HG02852 (cell line): ENCODE measurements around the gene PPFIA3.

ENCODE experiments used
- ATAC-seq: cut with Tn5 transposase; IDR thresholded peaks from one replicate; pipeline ENCODE4 v1.9.1; 2021; ENCODE audit warnings: mild to moderate bottlenecking, moderate library complexity; ENCODE audit not compliant: unreplicated experiment

The PPFIA3 gene

GRCh38 chr19:49148784-49149651 is 29.7 kb downstream of the PPFIA3 start:
- ATAC-seq, result no peak

- no peak for ATAC-seq
Observed at GRCh38 chr19:49149652-49150105, 30.3 kb downstream of the PPFIA3 start.

DNA sequence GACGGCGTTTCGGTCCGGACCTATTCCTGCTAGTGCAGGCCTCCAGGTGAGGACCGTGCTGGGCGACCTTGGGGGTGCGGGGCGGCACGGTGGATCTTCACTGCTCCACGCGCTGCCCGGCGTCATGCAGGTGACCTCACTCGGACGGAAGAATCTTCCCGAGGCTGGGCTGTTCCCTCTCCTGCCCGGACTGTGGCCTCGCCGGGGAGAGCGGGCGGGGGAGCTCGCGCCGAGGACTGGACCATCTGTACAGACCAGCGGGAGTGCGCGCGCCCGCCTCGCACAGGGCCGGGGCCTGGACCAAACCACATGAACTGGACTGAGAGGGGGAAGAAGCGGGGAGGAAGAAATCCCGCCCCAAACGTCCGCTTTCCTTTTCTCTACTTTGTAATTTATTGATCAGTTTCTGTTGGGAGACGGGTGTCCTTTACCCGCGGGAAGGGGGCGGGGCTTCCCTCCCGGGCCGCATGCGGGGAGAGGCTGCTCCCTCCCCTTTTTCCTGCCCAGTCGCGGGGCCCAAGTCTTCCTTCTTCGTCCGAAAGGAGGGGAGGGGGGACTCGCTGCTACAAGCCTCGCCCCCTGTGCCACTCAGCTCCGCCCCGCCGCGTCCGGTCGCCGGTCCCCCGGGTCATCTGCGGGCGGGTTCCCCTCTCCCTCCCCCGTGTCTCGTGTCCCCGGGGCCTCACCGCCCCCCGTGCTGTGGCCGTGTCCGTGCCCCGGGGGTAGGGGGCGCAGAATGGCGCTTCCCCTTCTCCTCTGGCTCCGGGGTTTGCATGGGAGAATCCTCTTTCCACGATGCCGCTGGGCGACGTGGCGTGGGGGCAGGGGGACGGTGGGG is 31.0 kb downstream of the PPFIA3 start:
- no peak for ATAC-seq

DNA sequence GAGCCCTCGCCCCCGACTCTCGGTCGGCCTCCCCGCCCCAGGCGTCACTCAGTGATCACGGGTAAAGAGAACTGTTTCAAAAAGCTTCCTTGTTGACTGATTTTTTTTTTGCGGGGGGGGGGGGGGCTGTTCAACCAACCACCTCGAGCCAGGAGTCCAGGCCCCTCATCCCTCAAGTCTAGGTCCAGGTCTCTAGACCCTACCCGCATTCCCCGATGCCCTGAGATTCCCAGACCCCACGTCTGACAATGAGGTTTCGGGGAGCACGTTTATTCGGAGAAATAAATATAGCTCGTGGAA is 31.6 kb downstream of the PPFIA3 start:
- no peak for ATAC-seq

DNA sequence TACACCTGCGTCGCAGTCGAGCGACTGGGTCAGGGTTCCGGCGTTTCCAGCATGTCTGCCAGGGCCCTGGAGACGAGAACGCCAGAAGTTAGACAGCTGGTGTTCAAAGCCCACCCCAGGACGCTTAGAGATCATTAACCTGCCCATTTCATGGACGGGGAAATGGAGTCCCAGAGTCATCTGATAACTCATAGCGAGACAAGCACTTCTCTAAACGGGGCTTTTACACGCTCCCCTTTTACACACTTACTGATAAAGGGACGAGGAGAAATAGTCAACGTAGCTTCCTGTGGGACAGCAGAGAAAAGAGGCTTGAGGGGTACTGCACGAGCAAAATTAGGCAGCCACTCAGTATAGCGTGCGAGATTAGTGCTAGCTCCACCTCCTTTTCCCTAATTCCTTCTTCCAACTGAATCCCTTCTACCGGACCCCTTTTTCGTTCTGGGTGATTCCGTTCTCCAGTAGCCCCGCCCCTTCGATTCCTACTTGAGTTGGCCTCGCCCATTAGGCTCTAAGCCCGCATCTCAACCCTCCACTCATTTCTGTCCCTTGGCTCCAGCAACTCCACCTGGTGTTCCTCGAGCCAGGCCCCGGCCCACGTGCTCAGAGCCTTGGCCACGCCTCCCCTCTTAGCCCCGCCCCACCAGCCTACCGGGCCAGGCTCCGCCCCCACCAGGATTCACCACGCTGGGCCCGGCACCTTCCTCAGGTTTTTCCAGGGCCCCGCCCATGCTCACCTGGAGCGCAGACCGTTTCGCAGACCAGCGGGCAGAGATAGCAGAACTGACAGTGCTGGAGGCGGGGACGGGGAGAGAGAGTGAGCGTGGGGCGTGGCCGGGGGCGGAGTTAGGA is 32.1 kb downstream of the PPFIA3 start:
- ATAC-seq, result no peak

DNA sequence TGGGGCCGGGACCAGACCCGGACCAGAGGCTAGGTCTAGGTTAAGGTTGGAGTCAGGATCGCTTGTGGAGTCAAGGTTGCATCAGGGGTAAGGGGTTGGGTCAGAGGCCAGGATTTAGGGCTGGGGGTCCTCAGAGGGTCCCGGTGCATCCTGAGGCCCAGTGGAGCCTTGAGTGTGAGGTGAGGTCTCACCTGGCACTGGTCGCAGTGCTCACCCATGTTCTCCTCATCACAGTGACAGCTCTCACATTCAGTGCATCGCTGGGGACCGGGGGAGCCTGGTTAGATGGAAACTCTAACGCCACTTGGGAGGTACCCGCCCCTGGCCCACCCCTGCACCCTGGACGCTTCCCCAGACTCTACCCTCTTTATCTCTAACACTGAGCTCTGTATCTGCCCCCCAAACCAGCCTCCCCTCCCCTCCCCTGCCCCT is 32.8 kb downstream of the PPFIA3 start:
- no peak for ATAC-seq

GRCh38 chr19:49153167-49153809 is 33.9 kb downstream of the PPFIA3 start:
- ATAC-seq, result no peak

DNA sequence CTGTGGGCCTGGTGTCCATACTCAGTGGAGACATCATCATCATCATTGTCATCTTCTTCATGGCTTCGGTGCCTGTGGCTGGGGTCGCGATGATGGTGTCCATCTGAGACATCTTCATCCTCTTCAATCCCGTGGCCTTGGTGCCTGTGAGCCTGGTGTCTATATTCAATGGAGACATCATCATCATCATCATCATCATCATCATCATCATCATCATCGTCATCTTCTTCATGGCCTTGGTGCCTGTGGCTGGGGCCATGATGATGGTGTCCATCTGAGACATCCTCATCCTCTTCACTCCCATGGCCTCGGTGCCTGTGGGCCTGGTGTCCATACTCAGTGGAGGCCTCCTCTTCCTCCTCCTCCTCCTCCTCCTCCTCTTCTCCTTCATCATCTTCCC is 34.9 kb downstream of the PPFIA3 start:
- ATAC-seq, result no peak

GRCh38 chr19:49155005-49155819 is 35.9 kb downstream of the PPFIA3 start, which contains the start of gene HRC:
TSS of gene HRC (minus strand) at chr19:49155396. CDS start at chr19:49155237, 159 bp downstream.
- ATAC-seq, result no peak

DNA sequence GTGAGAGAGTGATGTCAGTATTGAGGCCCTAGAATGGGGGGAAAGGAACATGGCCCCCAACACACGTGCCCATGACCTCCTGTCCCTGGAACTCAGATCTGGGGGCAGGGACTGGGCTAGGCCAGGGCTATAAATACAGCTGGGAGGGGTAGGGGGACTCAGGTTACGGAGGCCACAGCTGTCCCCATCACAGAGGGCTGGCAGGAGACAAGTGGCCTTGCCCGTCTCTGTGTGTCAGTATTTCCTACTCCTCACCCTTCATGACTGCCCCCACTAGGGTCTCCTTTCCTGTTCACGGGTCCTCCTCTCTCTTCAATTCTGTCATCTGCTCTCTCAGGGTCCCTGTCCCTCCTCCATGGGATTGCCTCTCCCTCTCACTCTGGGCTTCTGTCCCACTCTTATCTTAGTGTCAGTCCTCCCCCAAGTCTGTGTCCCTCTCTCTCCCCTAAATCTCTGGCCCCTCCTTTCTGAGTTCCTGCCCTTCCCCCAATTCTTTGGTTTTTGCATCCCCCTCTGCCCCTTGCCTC is 36.5 kb downstream of the PPFIA3 start:
- no peak for ATAC-seq

DNA sequence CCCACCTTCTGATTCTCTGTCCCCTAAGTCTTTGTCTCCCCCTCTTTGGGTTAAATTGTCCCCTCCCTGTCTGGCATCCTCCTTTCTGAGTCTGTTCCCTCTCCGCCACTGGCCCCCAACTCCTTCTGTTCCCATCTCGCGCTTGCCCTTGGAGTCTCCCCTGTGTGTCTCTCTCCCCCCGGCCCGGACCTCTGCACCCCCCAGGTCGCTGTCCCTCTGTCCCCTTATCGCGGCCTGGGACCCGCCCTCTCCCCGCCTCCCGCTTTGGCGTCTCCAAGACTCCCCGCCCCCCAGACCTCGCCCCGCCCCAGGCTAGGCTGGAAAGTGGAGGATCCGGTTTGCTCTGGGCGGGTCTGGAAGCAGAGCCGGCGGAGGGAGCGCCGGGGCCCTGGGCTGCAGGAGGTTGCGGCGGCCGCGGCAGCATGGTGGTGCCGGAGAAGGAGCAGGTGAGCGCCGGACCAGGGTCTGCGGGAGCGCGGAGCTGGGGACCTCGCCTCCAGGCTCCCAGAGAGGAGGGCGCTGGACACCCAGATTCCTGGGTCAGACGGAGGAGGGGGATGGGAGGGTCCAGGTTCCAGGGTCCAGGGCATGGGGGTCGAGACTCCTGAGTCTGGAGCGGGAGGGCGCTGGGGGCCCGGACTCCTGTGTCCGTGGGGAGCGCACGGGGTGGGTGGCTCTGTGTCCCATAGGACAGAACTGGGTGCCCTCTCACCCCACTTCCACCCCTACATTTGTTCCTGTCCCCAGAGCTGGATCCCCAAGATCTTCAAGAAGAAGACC is 38.3 kb downstream of the PPFIA3 start, which contains the start of gene TRPM4:
Gene TRPM4 (plus strand): TSS at position 348 of the 780 bp plus-strand sequence. CDS start 75 bp downstream, at position 423.
- no peak for ATAC-seq

GRCh38 chr19:49160450-49161189 is 41.3 kb downstream of the PPFIA3 start:
- ATAC-seq, result no peak

DNA sequence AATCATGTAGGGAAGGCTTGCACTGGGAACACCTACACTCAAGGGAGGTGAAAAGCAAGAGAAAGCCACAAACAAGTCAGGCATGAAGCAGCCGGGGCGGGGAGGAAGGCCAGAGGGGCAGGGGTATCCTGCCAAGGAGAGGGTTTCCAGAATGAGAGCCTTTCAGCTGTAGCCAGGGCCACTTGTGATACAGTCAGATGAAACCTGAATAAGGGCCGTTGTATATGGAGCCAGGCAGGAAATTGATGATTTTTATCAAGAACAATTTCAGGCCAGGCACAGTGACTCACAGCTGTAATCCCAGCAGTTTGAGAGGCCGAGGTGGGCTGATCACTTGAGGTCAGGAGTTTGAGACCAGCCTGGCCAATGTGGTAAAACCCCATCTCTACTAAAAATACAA is 42.6 kb downstream of the PPFIA3 start:
- ATAC-seq, result no peak

DNA sequence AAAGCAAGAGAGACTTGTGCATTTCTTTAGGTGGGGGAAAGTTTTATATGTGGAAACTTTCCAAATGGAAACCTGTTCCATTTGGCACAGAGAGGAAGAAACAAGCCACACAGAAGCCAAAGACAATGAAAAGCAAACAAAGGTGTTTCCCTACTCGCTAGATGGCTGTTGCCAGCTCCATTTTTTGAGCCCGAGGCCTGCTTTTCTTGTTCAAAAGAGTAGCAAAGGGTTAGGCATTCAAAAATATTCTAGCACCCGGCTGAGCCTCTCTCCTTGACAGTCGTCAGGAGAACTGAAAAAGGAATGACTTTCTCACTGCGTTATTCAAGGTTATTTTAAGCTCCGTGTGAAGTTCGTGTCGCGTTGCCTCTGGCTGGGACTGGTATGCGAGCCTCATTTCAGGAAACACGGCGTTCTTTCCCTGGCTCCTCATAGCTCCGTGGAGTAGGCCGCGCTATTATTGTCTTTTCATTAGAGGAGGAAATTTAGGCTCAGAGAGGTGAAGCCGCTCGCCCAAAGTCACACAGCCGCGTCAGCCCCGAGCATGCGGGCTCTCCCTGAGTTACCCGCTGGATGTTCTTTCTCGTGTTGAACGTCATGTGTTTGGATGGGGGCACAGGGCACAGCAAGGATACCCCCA is 45.9 kb downstream of the PPFIA3 start:
- ATAC-seq, result no peak

- no peak for ATAC-seq
Observed at GRCh38 chr19:49165865-49166301, 46.5 kb downstream of the PPFIA3 start.

DNA sequence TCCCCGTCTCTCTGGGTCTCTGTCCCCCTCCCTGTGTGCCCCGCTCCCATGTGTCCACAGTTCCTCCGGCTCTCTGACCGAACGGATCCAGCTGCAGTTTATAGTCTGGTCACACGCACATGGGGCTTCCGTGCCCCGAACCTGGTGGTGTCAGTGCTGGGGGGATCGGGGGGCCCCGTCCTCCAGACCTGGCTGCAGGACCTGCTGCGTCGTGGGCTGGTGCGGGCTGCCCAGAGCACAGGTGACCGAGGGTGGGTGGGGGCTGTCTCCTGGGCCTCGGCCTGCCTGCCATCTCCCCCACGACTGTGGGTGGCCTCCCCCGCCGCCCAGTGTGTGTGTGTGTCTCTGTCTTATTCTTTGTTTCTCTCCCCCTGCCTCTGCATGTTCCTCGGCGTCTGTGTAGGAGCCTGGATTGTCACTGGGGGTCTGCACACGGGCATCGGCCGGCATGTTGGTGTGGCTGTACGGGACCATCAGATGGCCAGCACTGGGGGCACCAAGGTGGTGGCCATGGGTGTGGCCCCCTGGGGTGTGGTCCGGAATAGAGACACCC is 48.6 kb downstream of the PPFIA3 start:
- no peak for ATAC-seq

DNA sequence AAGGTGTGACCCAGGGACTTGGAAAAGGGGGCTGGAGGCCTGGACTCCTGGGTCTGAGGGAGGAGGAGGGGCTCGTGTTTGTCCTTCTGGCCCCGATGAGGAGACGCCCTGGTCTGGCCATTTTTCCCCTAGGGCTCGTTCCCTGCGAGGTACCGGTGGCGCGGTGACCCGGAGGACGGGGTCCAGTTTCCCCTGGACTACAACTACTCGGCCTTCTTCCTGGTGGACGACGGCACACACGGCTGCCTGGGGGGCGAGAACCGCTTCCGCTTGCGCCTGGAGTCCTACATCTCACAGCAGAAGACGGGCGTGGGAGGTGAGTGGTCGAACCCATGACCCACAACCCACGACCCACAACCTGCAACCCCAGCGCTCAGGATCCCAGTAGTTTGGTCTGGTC is 49.1 kb downstream of the PPFIA3 start:
- ATAC-seq, result no peak
